DMS53 (cell line): ENCODE results near the gene OR2A14.
A peak's percentile ranks its signal among the peaks of the same experiment; 100 is the strongest.
"Not testable (repeated sequence)": the region's sequence is repeated elsewhere in the genome, so short reads cannot be mapped to it uniquely, and the experiment has no call there.

Experiments
- DNase-seq: peaks from one replicate; lab custom pipeline; 2025; lab: John Stamatoyannopoulos, UW

Gene OR2A14

DNA sequence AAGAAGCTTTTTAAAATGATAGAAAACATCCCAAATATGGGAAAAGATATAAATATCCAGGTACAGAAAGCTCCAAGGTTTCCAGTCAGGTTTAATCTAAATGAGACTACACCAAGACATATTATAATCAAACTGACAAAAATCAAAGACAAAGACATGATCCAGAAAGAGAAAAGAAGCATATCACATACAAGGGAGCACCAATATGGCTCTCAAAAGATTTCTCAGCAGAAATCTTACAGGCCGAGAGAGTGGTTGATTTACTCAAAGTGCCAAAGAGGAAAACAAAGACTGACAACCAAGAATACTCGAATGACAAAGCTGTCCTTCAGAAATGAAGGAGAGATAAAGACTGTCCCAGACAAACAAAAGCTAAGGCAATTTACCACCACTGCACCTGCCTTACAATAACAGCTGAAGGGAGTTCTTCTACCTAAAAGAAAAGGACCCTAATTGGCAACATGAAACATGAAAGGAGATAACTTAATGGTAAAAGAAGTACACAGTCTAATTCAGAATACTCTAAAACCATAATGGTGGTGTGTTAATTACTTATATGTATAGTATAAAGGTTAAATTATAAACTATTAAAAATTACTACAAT, 25.4 kb downstream of the OR2A14 start:
- DNase-seq: no peak

DNA sequence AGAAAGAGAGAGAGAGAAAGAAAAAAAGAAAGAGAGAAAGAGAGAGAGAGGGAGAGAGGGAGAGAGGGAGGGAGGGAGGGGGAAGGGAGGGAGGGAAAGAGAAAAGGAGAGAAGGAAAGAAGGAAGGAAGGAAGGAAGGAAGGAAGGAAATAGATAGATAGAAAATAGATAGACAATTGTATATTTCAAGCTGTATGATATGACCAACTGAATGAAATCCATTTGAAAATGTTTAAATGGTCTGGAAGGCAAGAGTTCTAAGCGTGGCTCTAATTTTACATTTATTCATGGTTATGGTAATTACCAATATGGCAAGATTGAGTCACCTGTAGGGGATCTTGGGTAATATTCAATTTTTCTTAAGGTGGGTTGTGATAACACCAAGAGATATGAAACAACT, 35.9 kb downstream of the OR2A14 start:
- no peak for DNase-seq

DNA sequence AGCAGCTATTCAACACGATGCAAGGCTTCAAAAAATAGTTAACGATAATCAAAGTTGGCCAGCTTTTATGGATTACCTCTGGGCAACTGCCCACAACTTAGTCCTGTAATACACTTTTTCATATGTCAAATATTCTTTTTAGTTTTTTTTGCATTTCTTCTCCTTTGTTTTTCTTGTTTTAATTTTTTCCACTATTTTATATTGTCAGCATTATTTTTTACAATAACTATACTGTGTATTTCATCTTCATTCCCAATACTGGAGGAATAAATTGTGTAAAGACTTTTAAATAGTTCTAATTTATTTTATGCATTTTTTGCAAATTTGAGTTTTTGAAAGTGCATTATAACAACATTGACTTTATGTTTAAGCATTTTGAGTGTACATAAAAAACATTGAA, 41.8 kb downstream of the OR2A14 start:
- no peak for DNase-seq

DNA sequence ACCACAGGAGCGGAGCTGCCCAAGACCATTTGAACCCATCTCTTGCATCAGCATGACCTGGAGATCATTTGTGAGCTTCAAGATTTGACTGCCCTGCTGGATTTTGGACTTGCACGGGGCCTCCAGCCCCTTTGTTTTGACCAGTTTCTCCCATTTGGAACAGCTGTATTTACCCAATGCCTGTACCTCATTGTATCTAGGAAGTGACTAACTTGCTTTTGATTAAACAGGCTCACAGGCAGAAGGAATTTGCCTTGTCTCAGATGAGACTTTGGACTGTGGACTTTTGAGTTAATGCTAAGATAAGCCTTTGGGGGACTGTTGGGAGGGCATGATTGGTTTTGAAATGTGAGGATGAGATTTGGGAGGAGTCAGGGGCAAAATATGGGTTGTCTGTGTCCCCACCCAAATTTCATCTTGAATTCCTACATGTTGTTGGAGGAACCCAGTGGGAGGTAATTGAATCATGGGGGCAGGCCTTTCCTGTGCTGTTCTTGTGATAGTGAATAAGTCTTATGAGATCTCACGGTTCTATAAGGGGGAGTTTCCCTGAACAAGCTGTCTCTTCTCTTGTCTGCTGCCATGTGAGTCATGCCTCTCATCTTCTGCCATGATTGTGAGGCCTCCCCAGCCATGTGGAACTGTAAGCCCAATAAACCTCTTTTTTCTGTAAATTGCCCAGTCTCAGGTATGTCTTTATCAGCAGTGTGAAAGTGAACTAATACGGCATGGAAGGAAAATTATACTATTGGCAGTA, 48.8 kb downstream of the OR2A14 start:
- DNase-seq: peak; percentile 60

DNA sequence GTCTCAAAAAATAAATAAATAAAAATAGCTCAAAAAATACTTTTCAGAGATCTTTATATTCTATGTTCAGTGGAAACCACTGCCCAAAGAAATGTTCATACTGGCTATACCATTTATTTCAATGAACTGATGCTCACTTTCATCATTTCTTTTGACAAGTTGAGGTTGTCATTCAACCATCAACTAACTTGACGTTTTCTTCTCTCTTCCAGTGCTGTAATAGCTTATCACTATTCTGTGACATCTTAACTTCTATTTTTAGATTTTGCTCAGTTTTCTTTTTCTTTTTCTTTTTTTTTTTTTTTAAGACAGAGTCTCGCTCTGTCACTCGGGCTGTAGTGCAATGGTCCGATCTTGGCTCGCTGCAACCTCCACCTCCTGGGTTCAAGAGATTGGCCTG, 51.6 kb downstream of the OR2A14 start:
- no peak for DNase-seq

DNA sequence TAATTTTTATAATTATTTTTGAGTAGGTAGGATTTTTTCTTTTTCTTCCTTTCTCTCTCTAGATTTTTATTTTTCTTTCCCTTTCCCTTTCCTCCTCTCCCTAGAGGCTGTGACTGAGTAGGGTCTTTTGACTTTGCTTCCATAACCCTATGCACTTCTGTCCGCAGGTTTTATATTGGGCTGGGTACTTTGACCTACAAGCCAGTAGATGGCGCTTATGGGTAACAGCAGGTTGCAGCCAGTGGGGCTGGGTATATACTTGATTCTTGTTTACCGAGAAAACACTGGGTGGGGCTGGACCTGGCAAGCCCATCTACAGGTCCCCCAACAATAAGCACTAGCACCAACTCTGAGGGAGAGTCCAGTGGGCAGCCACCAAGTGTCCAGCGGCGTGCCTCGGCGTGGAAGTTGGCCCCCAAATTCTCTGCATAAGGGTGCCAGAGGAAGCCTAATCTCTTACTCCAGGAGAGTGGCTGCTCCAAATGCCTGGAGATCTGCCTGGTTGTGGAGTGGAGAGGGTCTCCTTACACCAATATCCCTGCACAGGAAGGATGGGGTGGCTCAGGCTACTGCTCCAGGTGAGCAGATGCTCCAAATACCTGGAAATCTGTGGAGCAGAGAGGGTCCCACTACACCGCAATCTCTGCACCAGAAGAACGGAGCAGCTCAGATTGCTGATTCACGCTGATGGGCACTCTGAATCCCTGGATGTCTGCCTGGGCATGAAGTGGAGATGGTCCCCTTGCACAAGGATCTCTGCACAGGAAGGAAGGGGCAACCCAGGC, 55.6 kb downstream of the OR2A14 start:
- peak; percentile 60 for DNase-seq

GRCh38 chr7:144179165-144179479, 56.1 kb downstream of the OR2A14 start:
- DNase-seq: not testable (repeated sequence)
